ENCODE measurements around the gene PDE7B. TPM values are rescaled to one million over a fixed set of nuclear protein-coding genes. Genes with fewer than 3 reads are reported as not detected.

PDE7B gene
- total and polyA plus RNA-seq, 2 of the 4 experiments (the other 2 are of a cell fraction) = 7.8 to 12.4 TPM

DNA sequence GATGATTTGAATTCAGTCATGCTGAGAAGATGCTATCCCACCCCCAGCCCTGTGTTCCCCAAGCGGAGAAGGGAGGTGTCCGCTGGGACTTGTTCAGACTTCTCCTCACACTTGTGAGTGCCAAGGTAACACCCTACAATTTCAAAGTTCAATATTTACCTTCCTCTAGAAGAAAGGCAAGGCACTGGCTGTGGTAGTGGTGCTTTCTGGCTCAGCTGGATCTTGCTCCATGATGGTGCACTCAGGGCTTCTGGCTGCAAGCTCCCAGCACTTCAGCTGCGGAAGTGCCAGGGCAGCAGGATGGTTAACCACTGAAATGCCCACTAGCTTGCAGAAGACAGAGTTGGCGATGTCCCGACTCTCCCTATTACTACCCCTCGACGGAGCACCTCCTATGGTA is 263.2 kb downstream of the PDE7B start:
- H3K79me1 ChIP-seq (ENCODE audit: low read depth in 1 of 2, low read length in 2 of 2) = peaks cover 22 to 48% of the 10 kb centered on the region in 2 experiments
- peaks cover 23% of the 10 kb centered on the region for H3K36me3 ChIP-seq (ENCODE audit: control insufficient read depth, insufficient read depth, low read length)
- H3K27me3 ChIP-seq (ENCODE audit: control insufficient read depth, insufficient read depth, low read length) = no peaks in the 10 kb centered on the region
- H3K23ac ChIP-seq (ENCODE audit: low read depth, low read length) = no peak overlapping the region
- no peak overlapping the region for H2AK9ac ChIP-seq (replicated peaks; ENCODE audit: low read depth, low read length, poor library complexity)
- H4K8ac ChIP-seq (ENCODE audit: low read depth in 2 of 2, low read length in 2 of 2) = no peak overlapping the region
- TF ChIP-seq, protein P1, sequence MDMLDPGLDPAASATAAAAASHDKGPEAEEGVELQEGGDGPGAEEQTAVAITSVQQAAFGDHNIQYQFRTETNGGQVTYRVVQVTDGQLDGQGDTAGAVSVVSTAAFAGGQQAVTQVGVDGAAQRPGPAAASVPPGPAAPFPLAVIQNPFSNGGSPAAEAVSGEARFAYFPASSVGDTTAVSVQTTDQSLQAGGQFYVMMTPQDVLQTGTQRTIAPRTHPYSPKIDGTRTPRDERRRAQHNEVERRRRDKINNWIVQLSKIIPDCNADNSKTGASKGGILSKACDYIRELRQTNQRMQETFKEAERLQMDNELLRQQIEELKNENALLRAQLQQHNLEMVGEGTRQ (IDR thresholded peaks at IDR 0.05; ENCODE audit: low read depth, low read length) = no peak
- no peak for TF ChIP-seq MAFK (IDR thresholded peaks at IDR 0.05; ENCODE audit: low read depth, low read length)
- TF ChIP-seq, protein P2, sequence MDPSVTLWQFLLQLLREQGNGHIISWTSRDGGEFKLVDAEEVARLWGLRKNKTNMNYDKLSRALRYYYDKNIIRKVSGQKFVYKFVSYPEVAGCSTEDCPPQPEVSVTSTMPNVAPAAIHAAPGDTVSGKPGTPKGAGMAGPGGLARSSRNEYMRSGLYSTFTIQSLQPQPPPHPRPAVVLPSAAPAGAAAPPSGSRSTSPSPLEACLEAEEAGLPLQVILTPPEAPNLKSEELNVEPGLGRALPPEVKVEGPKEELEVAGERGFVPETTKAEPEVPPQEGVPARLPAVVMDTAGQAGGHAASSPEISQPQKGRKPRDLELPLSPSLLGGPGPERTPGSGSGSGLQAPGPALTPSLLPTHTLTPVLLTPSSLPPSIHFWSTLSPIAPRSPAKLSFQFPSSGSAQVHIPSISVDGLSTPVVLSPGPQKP (IDR thresholded peaks at IDR 0.05; ENCODE audit: borderline replicate concordance, low read depth, low read length) = no peak
- no peak for TF ChIP-seq RAD21 (IDR thresholded peaks at IDR 0.05; ENCODE audit: low read length)
- TF ChIP-seq, protein P3, sequence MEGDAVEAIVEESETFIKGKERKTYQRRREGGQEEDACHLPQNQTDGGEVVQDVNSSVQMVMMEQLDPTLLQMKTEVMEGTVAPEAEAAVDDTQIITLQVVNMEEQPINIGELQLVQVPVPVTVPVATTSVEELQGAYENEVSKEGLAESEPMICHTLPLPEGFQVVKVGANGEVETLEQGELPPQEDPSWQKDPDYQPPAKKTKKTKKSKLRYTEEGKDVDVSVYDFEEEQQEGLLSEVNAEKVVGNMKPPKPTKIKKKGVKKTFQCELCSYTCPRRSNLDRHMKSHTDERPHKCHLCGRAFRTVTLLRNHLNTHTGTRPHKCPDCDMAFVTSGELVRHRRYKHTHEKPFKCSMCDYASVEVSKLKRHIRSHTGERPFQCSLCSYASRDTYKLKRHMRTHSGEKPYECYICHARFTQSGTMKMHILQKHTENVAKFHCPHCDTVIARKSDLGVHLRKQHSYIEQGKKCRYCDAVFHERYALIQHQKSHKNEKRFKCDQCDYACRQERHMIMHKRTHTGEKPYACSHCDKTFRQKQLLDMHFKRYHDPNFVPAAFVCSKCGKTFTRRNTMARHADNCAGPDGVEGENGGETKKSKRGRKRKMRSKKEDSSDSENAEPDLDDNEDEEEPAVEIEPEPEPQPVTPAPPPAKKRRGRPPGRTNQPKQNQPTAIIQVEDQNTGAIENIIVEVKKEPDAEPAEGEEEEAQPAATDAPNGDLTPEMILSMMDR (conservative IDR thresholded peaks at IDR 0.05; ENCODE audit: low read depth, low read length) = no peak
- no peak for TF ChIP-seq SMC3 (IDR thresholded peaks at IDR 0.05; ENCODE audit: low read depth, low read length)
- no peak for TF ChIP-seq FOS (IDR thresholded peaks at IDR 0.05; ENCODE audit: low read depth, low read length)
- TF ChIP-seq CEBPB (IDR thresholded peaks at IDR 0.05; ENCODE audit: low read depth, low read length) = no peak
- TF ChIP-seq CHD1 (IDR thresholded peaks at IDR 0.05; ENCODE audit: low read depth, low read length) = no peak
- no peak for TF ChIP-seq MXI1 (IDR thresholded peaks at IDR 0.05; ENCODE audit: borderline replicate concordance, low read depth, low read length)
- TF ChIP-seq NFE2L2 (IDR thresholded peaks at IDR 0.05; ENCODE audit: low read depth, low read length) = no peak
- TF ChIP-seq POLR2A (IDR thresholded peaks at IDR 0.05; ENCODE audit: low read depth, low read length) = no peak
- no peak for TF ChIP-seq BHLHE40 (IDR thresholded peaks at IDR 0.05; ENCODE audit: low read depth, low read length)
- no peak for TF ChIP-seq RFX5 (IDR thresholded peaks at IDR 0.05; ENCODE audit: low read depth, low read length)
- no peak for TF ChIP-seq RCOR1 (IDR thresholded peaks at IDR 0.05; ENCODE audit: insufficient replicate concordance, low read length)
- no peak for TF ChIP-seq MAZ (IDR thresholded peaks at IDR 0.05; ENCODE audit: borderline replicate concordance, low read depth, low read length)
- WGBS, 2 experiments (ENCODE audit: extremely low coverage in 2 of 2, insufficient read length in 1 of 2) = no CpG with 5 or more reads among the region's 7 CpGs
- ATAC-seq (ENCODE audit: low read depth) = no peak
- no peak overlapping the region for H3K27ac ChIP-seq (ENCODE audit: insufficient read depth, low read length)
- no peak overlapping the region for H2BK20ac ChIP-seq (ENCODE audit: low read depth, low read length)
- peaks cover 20% of the 10 kb centered on the region for H3K4me1 ChIP-seq (ENCODE audit: control insufficient read depth, insufficient read depth, low read length)
- no peak overlapping the region for H3K4me3 ChIP-seq (ENCODE audit: insufficient read depth, low read depth, low read length)
- no peak for DNase-seq
- intact Hi-C loops (cut with micrococcal nuclease) (no loop called here), dilution Hi-C loops (cut with HindIII; ENCODE audit: low sequenced_read_pairs, unreplicated experiment) (no loop called here), in situ Hi-C loops (cut with MboI; ENCODE audit: low sequenced_read_pairs) (no loop called here)
- H2BK120ac ChIP-seq (ENCODE audit: low read depth, low read length) = no peak overlapping the region; the same call in 1 of the 2 replicates
- H3K4ac ChIP-seq (ENCODE audit: low read depth, low read length) = peak overlapping the region; percentile 16; the same call in 1 of the 2 replicates
- H3K9me3 ChIP-seq (ENCODE audit: control insufficient read depth, insufficient read depth, low read length) = no peaks in the 10 kb centered on the region
- H3K14ac ChIP-seq (replicated peaks; ENCODE audit: low read depth, low read length) = no peak overlapping the region
- no peak overlapping the region for H2BK5ac ChIP-seq (ENCODE audit: low read depth, low read length, poor library complexity, severe bottlenecking)
- peaks cover 10% of the 10 kb centered on the region; the same call in 1 of the 2 replicates for H3K9me1 ChIP-seq (ENCODE audit: insufficient read depth, low read length)
- no peak overlapping the region for H2BK15ac ChIP-seq (ENCODE audit: low read depth, low read length)
- peak overlapping the region; percentile 51; the same call in 1 of the 2 replicates for H2AK5ac ChIP-seq (ENCODE audit: low read depth, low read length)
- no peaks in the 10 kb centered on the region for H4K20me1 ChIP-seq (ENCODE audit: insufficient read depth, low read length)
- no peak overlapping the region for H3K56ac ChIP-seq (ENCODE audit: extremely low read depth, insufficient read depth, low read length)
- no peak overlapping the region for H3K4me2 ChIP-seq (ENCODE audit: low read depth, low read length)
- no peak overlapping the region for H4K5ac ChIP-seq (ENCODE audit: low read depth, low read length)
- ChIA-PET CTCF (interaction anchor here (1.2 kb wide), 1 partner anchor 26 kb away, joined by 4 read pairs; no protein-coding TSS in a partner anchor), POLR2A (ENCODE audit: unreplicated experiment) (no interaction called here)
- H3K9ac ChIP-seq (ENCODE audit: low read depth, low read length) = no peak overlapping the region
- peak overlapping the region; percentile 15 for H2AFZ ChIP-seq (replicated peaks; ENCODE audit: low read length, poor library complexity)
- H4K91ac ChIP-seq (ENCODE audit: insufficient read depth, low read depth, low read length) = no peak overlapping the region
- H3K18ac ChIP-seq (ENCODE audit: low read depth, low read length) = no peak overlapping the region
- BruUV-seq (replicated peaks) = no TSS peak
